H54 (cell line): ENCODE data around the gene SPAG9.
"Not testable (repeated sequence)": the region's sequence is repeated elsewhere in the genome, so short reads cannot be mapped to it uniquely, and the experiment has no call there.

Source experiments
- DNase-seq: peaks from one replicate; pipeline ENCODE4 v3.0.0; 2011; ENCODE audit warnings: low spot score, mixed read lengths; ENCODE audit not compliant: insufficient read length
- FAIRE-seq: peaks from 3 replicates; lab custom pipeline; 2011; peaks lifted over from hg19 to GRCh38; lab: Jason Lieb, UNC
- POLR2A ChIP-seq: IDR thresholded peaks from 2 replicates; pipeline ENCODE4 v1.6.1; 2011; ENCODE audit warnings: low read depth, mild to moderate bottlenecking, low read length

SPAG9 gene

DNA sequence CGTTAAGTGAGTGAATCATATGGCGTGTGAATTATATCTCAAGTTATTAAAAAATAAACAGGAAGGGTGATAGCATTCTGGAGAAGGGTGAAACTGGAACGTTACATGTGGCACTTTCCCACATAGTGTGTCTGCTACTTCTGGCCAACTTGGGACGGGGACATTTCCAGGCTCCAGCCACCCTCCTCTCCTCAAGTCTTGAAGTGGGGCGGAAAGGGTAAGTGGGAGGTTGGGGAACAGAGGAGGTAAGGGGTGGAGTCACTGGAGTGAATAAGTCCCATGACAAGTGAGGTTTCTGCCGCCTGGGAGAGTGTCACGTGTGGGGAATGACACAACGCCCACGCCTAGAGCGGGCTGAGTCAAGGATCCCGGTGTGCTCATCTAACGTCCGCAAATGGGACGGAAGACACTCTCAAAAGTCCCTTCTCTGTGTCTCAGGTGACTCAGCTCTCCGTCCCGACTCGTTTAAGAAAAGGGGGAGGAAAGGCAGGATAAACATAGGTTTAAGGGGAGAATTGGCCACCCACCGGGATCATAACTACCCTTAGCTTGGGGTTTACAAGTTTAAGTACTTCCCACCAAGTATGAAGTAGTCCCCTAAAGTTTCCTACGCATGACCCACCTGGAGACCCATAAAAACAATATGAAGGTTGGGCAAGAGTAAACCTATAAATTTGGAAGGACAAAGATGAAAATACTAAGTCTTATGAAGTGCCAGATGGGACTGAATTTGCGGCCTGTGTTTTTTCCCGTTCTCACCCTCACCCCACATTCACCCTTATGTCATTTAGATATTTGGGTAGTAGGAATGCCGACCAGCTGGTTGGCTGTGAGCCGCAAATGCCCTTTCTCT, 1.2 kb upstream of the SPAG9 start:
- DNase-seq, result peak; percentile 98
- TF ChIP-seq POLR2A, result peak; percentile 53
- FAIRE-seq, result peak; percentile 99

GRCh38 chr17:51120357-51120738, 320 bp downstream of the SPAG9 start:
- FAIRE-seq (no peak), DNase-seq (peak; percentile 47)
- TF ChIP-seq POLR2A, result no peak

DNA sequence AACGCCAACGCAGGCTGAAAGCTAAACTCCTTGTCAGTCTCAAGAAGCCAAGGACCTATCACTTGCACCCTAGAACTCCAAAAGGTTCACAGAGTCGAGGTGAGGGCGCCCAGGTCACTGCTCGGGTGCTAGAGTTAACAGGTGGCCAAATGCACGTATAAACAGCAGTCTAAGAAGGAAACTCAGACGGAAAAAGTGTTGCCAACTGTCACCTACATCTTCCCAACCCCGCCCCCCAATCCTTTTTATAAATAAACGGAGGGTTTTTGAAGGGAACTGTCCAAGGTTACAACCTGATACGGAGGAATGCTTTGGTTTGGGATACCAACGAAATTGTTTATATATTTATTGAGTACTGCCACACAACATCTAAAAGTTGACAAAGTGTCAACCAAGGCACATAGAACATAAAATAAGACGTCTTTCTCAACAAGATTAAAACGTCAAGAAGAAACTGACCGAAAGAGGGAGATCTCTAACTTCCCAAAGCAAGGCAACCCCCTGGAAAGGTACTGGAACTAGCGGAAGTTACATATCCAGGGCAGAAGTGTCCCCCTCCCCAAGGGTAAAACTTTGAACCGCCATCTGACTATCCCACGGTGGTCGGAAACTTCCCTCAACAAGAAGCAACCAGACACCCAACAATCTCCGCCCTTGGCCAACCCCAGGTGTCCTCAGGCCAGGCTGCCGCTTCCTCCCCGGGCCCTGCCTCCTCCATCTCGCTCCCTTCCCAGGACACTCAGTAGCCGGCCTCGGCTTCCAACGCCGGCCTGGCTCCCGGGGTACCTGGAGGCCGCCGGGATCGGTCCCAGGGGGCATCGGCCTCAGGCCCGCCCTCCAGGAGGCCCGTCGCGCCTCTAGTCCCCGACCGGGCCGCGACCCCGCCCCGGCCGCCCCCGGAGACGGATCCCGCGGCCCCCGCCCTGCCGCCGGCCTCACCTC, 982 bp downstream of the SPAG9 start:
- no peak for FAIRE-seq
- peak; percentile 55 for DNase-seq
- no peak for TF ChIP-seq POLR2A

DNA sequence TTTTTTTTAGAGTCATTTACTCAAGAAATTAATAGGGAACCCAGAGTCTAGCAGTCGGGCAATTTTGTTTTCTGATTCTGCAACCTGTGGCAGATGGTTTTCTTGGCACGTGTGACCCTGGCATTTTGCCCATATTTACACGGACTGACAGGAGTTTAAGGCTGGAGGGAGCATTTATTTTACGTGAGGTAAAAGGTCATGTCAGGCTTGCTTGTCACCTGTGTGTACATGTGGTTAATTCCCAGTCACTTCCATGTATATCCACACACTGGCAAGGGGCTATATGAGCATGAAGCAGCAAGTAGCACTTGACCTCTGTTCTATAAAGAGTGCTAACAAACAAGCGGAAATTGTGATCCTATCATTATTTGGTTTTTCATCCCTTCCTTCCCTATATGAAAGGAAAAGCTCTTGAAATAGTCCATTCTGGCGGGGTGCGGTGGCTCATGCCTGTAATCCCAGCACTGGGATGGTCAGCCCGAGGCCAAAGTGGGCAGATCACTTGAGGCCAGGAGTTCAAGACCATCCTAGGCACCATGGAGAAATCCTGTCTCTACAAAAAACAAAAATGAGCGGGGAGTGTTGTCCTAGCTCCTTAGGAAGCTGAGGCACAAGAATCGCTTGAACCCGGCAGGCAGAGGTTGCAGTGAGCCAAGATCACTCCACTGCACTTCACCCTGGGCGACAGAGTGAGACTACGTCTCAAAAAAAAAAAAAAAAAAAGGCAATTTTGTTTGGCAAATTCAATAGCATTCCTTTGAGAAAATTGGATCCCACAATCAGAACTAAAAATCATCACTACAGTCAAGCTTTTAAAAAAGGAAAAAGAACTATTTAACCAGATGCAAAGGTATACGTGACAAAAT, 2.1 kb downstream of the SPAG9 start:
- FAIRE-seq, result no peak
- no peak for TF ChIP-seq POLR2A
- DNase-seq, result no peak

GRCh38 chr17:51115179-51115578, 5.5 kb downstream of the SPAG9 start:
- no peak for TF ChIP-seq POLR2A
- FAIRE-seq (no peak), DNase-seq (no peak)

- FAIRE-seq, DNase-seq: not testable (repeated sequence)
Observed at GRCh38 chr17:51112303-51113222, 8.1 kb downstream of the SPAG9 start.

- DNase-seq, result no peak
- no peak for FAIRE-seq
- no peak for TF ChIP-seq POLR2A
Observed at GRCh38 chr17:51107778-51108177, 12.9 kb downstream of the SPAG9 start.

GRCh38 chr17:51103451-51103850, 17.2 kb downstream of the SPAG9 start:
- TF ChIP-seq POLR2A, result no peak
- FAIRE-seq, result no peak

GRCh38 chr17:51103050-51103449, 17.6 kb downstream of the SPAG9 start:
- FAIRE-seq (no peak), DNase-seq (no peak)
- TF ChIP-seq POLR2A, result no peak

More at GRCh38 chr17:51103451-51103850, 17.2 kb downstream of the SPAG9 start:
- no peak for DNase-seq

DNA sequence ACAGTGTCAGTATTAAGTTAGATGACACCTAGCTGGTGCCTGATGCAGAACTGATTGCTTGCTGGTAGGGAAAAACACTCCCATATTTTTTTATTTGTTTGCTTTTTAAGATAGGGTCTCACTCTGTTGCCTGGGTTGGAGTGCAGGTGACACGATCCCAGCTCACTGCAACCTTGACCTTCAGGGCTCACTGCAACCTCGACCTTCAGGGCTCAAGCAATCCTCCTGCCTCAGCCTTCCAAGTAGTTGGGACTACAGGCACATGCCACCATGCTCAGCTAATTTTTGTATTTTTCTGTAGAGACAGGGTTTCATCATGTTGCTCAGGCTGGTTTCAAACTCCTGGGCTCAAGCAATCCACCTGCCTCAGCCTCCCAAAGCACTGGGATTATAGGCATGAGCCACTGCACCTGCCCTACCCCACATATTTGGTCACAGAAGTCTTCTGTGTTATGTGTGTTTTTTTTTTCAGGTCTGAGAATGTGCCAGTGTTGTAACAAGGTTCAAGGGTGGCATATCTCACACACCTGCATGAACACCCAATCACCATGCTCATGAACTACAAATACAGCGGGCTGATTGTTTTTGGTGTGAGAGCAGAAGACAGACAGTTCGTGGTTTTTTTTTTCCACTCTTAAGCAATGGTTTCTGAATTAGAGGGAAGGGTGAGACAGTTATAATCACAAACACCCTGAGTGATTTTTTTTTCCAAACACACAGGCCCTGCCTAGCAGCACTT, 22.8 kb downstream of the SPAG9 start:
- no peak for FAIRE-seq
- TF ChIP-seq POLR2A, result no peak
- no peak for DNase-seq

GRCh38 chr17:51091635-51092034, 29.0 kb downstream of the SPAG9 start:
- FAIRE-seq (no peak), DNase-seq (no peak)
- no peak for TF ChIP-seq POLR2A

- not testable (repeated sequence) for DNase-seq, FAIRE-seq
Observed at GRCh38 chr17:51088868-51089267, 31.8 kb downstream of the SPAG9 start.
